Inflammatory macrophage (primary cell): Measurements from ENCODE around the gene HPS1.

ENCODE experiments used
- DNase-seq, 2 donors: peaks; one replicate each; pipeline ENCODE4 v3.0.0-alpha.2; 2020 to 2022
- total RNA-seq, 18 experiments: gene quantifications; one replicate each; lab custom pipeline; 2026; ENCODE audit warnings: mixed read lengths in 6 of 18, inconsistent platforms in 2 of 18; lab: John Stamatoyannopoulos, UW

Gene HPS1
- 16.4 to 44.6 (median 30.4) reads per million in 18 experiments for total RNA-seq

GRCh38 chr10:98446661-98447221, at the start of gene HPS1:
HPS1 (minus strand) TSS chr10:98446935; CDS start chr10:98443240, 3,695 bp downstream.
- DNase-seq, result peak; percentile 74 to 91

GRCh38 chr10:98492763-98493162, 46.0 kb upstream of the HPS1 start:
- DNase-seq, result no peak

GRCh38 chr10:98489561-98490481, 43.1 kb upstream of the HPS1 start:
- no peak for DNase-seq

- no peak for DNase-seq
Measured at GRCh38 chr10:98488669-98489430, 42.1 kb upstream of the HPS1 start.

GRCh38 chr10:98487649-98488048, 40.9 kb upstream of the HPS1 start:
- DNase-seq, result no peak

GRCh38 chr10:98486421-98486820, 39.7 kb upstream of the HPS1 start:
- no peak for DNase-seq

GRCh38 chr10:98485959-98486358, 39.2 kb upstream of the HPS1 start:
- DNase-seq, result no peak

- no peak for DNase-seq
Measured at GRCh38 chr10:98483658-98484057, 36.9 kb upstream of the HPS1 start.

GRCh38 chr10:98482096-98482495, 35.4 kb upstream of the HPS1 start:
- no peak for DNase-seq

GRCh38 chr10:98481404-98481945, 34.7 kb upstream of the HPS1 start:
- DNase-seq, result no peak

- no peak for DNase-seq
Measured at GRCh38 chr10:98478430-98479222, 31.9 kb upstream of the HPS1 start.

GRCh38 chr10:98477861-98478260, 31.1 kb upstream of the HPS1 start:
- no peak for DNase-seq

- peak; percentile 29 to 40 for DNase-seq
Measured at GRCh38 chr10:98474628-98475027, 27.9 kb upstream of the HPS1 start.

- DNase-seq, result no peak
Measured at GRCh38 chr10:98472196-98472595, 25.5 kb upstream of the HPS1 start.

- no peak for DNase-seq
Measured at GRCh38 chr10:98470850-98471249, 24.1 kb upstream of the HPS1 start.

- no peak for DNase-seq
Measured at GRCh38 chr10:98469001-98469931, 22.5 kb upstream of the HPS1 start.

- DNase-seq, result peak; percentile 82 to 88
Measured at GRCh38 chr10:98467506-98468318, 21.0 kb upstream of the HPS1 start.

GRCh38 chr10:98466861-98467505, 20.2 kb upstream of the HPS1 start:
- DNase-seq, result no peak

- no peak for DNase-seq
Measured at GRCh38 chr10:98465866-98466265, 19.1 kb upstream of the HPS1 start.
